ENCODE measurements around the gene ZNF655. TPM values are rescaled to one million over a fixed set of nuclear protein-coding genes. Genes with fewer than 3 reads are reported as not detected.

ZNF655 gene, protein sequence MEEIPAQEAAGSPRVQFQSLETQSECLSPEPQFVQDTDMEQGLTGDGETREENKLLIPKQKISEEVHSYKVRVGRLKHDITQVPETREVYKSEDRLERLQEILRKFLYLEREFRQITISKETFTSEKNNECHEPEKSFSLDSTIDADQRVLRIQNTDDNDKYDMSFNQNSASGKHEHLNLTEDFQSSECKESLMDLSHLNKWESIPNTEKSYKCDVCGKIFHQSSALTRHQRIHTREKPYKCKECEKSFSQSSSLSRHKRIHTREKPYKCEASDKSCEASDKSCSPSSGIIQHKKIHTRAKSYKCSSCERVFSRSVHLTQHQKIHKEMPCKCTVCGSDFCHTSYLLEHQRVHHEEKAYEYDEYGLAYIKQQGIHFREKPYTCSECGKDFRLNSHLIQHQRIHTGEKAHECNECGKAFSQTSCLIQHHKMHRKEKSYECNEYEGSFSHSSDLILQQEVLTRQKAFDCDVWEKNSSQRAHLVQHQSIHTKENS
- total RNA-seq (10 to 100 TPM; 55.8 to 58.2 TPM), polyA plus RNA-seq (91.6 TPM)

DNA sequence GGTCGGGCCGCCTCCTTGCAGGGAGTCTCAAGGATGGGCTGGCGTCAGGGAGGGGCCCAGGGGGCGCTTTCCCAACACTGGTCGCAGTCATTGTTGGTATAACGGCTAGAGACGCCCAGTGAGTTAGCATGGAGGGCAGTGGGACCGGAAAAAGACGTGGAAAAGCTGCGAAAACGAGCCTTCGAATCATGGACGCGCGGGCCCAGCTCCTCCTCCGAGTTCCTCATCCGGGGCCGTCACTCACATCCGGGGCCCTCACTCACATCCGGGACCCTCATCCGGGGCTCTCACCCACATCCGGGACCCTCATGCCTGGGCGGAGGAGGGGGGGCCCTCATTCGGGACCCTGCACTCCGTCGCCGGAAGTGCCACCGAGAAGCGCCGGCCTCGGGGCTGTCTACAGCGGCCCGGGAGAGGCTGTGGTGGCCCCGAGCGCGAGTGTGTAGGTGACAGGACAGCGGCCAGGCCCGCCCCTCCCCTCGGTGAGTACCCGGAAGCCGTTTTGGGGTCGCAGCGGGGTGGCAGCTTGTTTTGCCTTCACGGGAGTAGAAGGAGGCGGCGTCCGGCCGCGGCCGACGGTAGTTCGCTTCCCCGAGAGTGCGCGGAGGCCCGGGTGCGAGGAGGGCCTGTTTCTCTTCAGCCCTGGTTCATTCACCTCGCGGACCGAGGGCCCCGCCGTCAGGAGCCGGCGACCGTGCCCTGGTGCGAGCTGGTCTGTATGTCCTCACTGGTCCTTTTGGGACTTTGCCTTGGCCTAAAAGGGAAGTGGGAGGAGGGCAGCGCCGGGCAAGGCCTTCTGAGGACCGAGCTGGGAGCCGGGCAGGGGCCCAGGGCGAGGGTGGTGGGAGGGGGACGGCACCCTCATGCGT lies at the start of gene ZNF655:
TSS of gene ZNF655 (plus strand) at position 337 of the 869 bp plus-strand sequence. CDS start 1,918 bp downstream, outside the sequence.
- Mint-ChIP-seq H3K4me1 (peaks cover 45 to 73% (median 53%) of the 10 kb centered on the region in 3 donors), H3K27ac (peak within 1 kb of the TSS; percentile 97 to 100 (median 99)), H3K36me3 (peaks cover 0 to 75% (median 13%) of the 10 kb centered on the region in 3 donors), H3K27me3 (peaks cover 0 to 2% of the 10 kb centered on the region in 2 donors), H3K9me3 (peaks cover 0 to 1% (median 0%) of the 10 kb centered on the region in 5 donors), H3K4me3 (peak within 1 kb of the TSS; percentile 93 to 100 (median 99))
- H3K9me3 ChIP-seq (ENCODE audit: low read length): no peaks in the 10 kb centered on the region
- H3K4me3 ChIP-seq (ENCODE audit: low read length): peak within 1 kb of the TSS; percentile 86
- CTCF ChIA-PET: interaction anchor here (0.9 to 2.6 kb wide), 7 partner anchors 14 to 66 kb away, joined by 3 to 7 read pairs (median 4); partner anchors contain the start of genes ZKSCAN5 and ZNF394
- peaks cover 27% of the 10 kb centered on the region for H3K36me3 ChIP-seq (ENCODE audit: insufficient read depth, low read length)
- DNase-seq: peak; percentile 88 to 97 (median 95)
- POLR2A ChIA-PET: interaction anchor here (0.5 to 3.6 kb wide), 18 partner anchors 19 to 1588 kb away, joined by 3 to 34 read pairs (median 4); partner anchors contain the start of genes BUD31, CPSF4, PDAP1 and PTCD1
- peaks cover 33% of the 10 kb centered on the region for H3K4me1 ChIP-seq (ENCODE audit: insufficient read depth, low read length)
- no peaks in the 10 kb centered on the region for H3K27me3 ChIP-seq (ENCODE audit: insufficient read depth, low read length, poor library complexity, severe bottlenecking)
- H3K27ac ChIP-seq (ENCODE audit: low read depth, low read length): peak within 1 kb of the TSS; percentile 98

DNA sequence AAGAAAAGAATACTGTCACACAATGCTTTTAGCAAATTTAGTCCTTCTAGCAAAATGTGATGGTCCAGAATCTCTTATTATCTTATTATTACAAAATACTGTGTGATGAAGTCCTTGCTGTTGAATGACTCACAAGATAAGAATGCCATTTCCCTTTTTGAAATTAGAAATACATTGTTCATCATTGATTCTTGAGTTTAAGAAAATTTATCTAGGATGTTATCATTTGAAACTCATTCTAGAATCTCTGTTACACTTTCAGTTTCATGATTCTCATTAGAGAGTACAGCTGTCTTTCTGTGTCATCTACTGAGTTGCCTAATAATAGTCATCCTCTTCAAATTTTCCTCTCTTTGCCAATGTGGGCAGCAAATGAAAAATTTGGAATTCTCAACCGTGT lies 44.4 kb upstream of the ZNF655 start:
- Histone ChIP-seq H3K4me1 (ENCODE audit: insufficient read depth, low read length) (no peaks in the 10 kb centered on the region), H3K27me3 (ENCODE audit: insufficient read depth, low read length, poor library complexity, severe bottlenecking) (no peaks in the 10 kb centered on the region), H3K27ac (ENCODE audit: low read depth, low read length) (no peak overlapping the region), H3K9me3 (ENCODE audit: low read length) (no peaks in the 10 kb centered on the region), H3K36me3 (ENCODE audit: insufficient read depth, low read length) (peaks cover 12% of the 10 kb centered on the region), H3K4me3 (ENCODE audit: low read length) (no peak overlapping the region)
- CTCF ChIA-PET: interaction anchor here (0.7 kb wide), 1 partner anchor 9 kb away, joined by 3 read pairs; the partner anchor contains the start of gene ZKSCAN5
- Mint-ChIP-seq H3K4me3 (no peak overlapping the region), H3K27ac (no peak overlapping the region), H3K36me3 (peaks cover 5 to 56% (median 19%) of the 10 kb centered on the region in 3 donors), H3K4me1 (peaks cover 8 to 11% (median 10%) of the 10 kb centered on the region in 3 donors), H3K27me3 (no peaks in the 10 kb centered on the region), H3K9me3 (no peaks in the 10 kb centered on the region)
- POLR2A ChIA-PET: no interaction called here
- no peak for DNase-seq

DNA sequence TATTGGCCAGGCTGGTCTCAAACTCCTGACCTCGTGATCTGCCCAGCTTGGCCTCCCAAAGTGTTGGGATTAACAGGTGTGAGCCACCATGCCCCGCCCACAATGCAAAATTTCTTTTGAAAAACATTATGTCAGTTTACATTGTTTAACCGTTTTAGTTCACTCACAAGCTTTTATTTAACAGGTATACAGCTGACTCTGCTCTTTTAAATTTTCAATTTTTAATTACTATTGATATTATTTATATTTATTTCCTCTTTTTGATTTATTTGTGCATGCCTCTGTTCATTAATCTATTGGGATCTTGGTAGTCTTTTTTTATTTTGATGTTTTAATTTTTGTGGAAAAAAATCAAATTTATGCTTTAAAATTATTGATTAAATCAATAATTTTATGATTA lies 37.0 kb upstream of the ZNF655 start:
- ChIA-PET CTCF (no interaction called here), POLR2A (no interaction called here)
- H3K4me1 Mint-ChIP-seq: peaks cover 0 to 5% (median 2%) of the 10 kb centered on the region in 3 donors
- Histone ChIP-seq H3K4me3 (ENCODE audit: low read length) (no peak overlapping the region), H3K9me3 (ENCODE audit: low read length) (no peaks in the 10 kb centered on the region), H3K4me1 (ENCODE audit: insufficient read depth, low read length) (no peaks in the 10 kb centered on the region), H3K27ac (ENCODE audit: low read depth, low read length) (no peak overlapping the region), H3K36me3 (ENCODE audit: insufficient read depth, low read length) (peaks cover 17% of the 10 kb centered on the region), H3K27me3 (ENCODE audit: insufficient read depth, low read length, poor library complexity, severe bottlenecking) (no peaks in the 10 kb centered on the region)
- DNase-seq: no peak
- peaks cover 22 to 56% (median 25%) of the 10 kb centered on the region in 3 donors for H3K36me3 Mint-ChIP-seq
- peaks cover 0 to 2% of the 10 kb centered on the region in 2 donors for H3K27me3 Mint-ChIP-seq
- H3K4me3 Mint-ChIP-seq: no peak overlapping the region
- no peak overlapping the region for H3K27ac Mint-ChIP-seq
- H3K9me3 Mint-ChIP-seq: no peaks in the 10 kb centered on the region

DNA sequence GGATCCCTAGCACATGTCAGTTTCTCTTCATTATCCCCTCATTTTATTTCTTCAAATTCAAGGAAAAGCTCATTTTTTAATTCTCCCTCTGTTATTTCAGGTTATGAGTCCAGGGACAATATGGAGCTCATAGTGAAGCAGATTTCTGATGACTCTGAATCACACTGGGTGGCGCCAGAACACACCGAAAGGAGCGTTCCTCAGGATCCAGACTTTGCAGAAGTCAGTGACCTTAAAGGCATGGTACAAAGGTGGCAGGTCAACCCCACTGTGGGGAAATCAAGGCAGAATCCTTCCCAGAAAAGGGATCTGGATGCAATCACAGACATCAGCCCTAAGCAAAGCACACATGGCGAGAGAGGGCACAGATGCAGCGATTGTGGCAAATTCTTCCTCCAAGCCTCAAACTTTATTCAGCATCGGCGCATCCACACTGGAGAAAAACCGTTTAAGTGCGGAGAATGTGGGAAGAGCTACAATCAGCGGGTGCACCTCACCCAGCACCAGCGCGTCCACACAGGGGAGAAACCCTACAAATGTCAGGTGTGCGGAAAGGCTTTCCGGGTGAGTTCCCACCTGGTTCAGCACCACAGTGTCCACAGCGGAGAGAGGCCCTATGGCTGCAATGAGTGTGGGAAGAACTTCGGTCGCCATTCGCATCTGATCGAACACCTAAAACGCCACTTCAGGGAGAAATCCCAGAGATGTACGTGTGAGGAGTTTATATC lies 32.6 kb upstream of the ZNF655 start:
- Mint-ChIP-seq H3K36me3 (peaks cover 26 to 66% (median 36%) of the 10 kb centered on the region in 3 donors), H3K27me3 (peaks cover 0 to 2% of the 10 kb centered on the region in 2 donors), H3K27ac (peak overlapping the region in 3 of 8 donors; percentile 8 to 14 (median 12)), H3K4me3 (no peak overlapping the region), H3K9me3 (peaks cover 0 to 20% (median 19%) of the 10 kb centered on the region in 5 donors), H3K4me1 (peaks cover 0 to 5% (median 2%) of the 10 kb centered on the region in 3 donors)
- H3K4me3 ChIP-seq (ENCODE audit: low read length): no peak overlapping the region
- no peaks in the 10 kb centered on the region for H3K9me3 ChIP-seq (ENCODE audit: low read length)
- H3K36me3 ChIP-seq (ENCODE audit: insufficient read depth, low read length): peaks cover 8% of the 10 kb centered on the region
- ChIA-PET POLR2A (no interaction called here), CTCF (interaction anchor here (0.7 to 2.1 kb wide), 4 partner anchors 10 to 465 kb away, joined by 3 to 7 read pairs (median 4); no protein-coding TSS in a partner anchor)
- no peaks in the 10 kb centered on the region for H3K4me1 ChIP-seq (ENCODE audit: insufficient read depth, low read length)
- peak in 1 of 5 donors; percentile 12 for DNase-seq
- H3K27ac ChIP-seq (ENCODE audit: low read depth, low read length): no peak overlapping the region
- no peaks in the 10 kb centered on the region for H3K27me3 ChIP-seq (ENCODE audit: insufficient read depth, low read length, poor library complexity, severe bottlenecking)

DNA sequence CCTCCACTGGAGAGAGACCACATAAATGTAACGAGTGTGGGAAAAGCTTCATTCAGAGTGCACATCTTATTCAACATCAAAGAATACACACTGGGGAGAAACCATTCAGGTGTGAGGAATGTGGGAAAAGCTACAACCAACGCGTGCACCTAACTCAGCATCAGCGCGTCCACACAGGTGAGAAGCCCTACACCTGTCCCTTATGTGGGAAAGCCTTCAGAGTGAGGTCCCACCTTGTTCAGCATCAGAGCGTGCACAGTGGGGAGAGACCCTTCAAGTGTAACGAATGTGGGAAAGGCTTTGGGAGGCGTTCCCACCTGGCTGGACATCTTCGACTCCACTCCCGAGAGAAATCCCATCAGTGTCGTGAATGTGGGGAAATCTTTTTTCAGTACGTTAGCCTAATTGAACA lies 27.1 kb upstream of the ZNF655 start:
- H3K4me3 ChIP-seq (ENCODE audit: low read length): no peak overlapping the region
- Mint-ChIP-seq H3K27ac (no peak overlapping the region), H3K9me3 (peaks cover 10 to 52% (median 51%) of the 10 kb centered on the region in 5 donors), H3K4me1 (no peaks in the 10 kb centered on the region), H3K4me3 (no peak overlapping the region), H3K27me3 (no peaks in the 10 kb centered on the region), H3K36me3 (peaks cover 22 to 62% (median 57%) of the 10 kb centered on the region in 3 donors)
- ChIA-PET CTCF (interaction anchor here (1.0 kb wide), 1 partner anchor 8 kb away, joined by 3 read pairs; no protein-coding TSS in a partner anchor), POLR2A (interaction anchor here (0.5 to 1.0 kb wide), 3 partner anchors 11 to 921 kb away, joined by 3 to 10 read pairs (median 4); partner anchors contain the start of gene MEPCE)
- no peaks in the 10 kb centered on the region for H3K4me1 ChIP-seq (ENCODE audit: insufficient read depth, low read length)
- no peak overlapping the region for H3K27ac ChIP-seq (ENCODE audit: low read depth, low read length)
- peaks cover 24% of the 10 kb centered on the region for H3K9me3 ChIP-seq (ENCODE audit: low read length)
- no peak for DNase-seq
- no peaks in the 10 kb centered on the region for H3K27me3 ChIP-seq (ENCODE audit: insufficient read depth, low read length, poor library complexity, severe bottlenecking)
- H3K36me3 ChIP-seq (ENCODE audit: insufficient read depth, low read length): peaks cover 11% of the 10 kb centered on the region

DNA sequence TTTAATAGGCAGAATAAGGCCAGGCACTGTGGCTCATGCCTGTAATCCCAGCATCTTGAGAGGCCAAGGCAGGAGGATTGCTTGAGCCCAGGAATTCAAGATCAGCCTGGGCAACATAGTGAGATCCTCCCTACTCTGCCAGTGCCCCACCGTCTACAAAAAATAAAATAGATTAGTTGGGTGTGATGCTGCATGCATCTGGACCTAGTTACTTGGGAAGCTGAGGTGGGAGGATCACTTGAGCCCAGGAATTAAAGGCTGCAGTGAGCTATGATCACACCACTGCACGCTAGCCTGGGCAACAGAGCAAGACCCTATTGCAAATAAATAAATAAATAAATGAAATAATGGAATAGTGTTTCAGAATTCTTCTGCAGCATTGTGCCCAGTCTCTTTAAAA lies 22.8 kb upstream of the ZNF655 start:
- H3K27ac Mint-ChIP-seq: no peak overlapping the region
- no peaks in the 10 kb centered on the region for H3K4me1 Mint-ChIP-seq
- H3K27me3 Mint-ChIP-seq: no peaks in the 10 kb centered on the region
- H3K4me1 ChIP-seq (ENCODE audit: insufficient read depth, low read length): no peaks in the 10 kb centered on the region
- H3K36me3 ChIP-seq (ENCODE audit: insufficient read depth, low read length): peaks cover 11% of the 10 kb centered on the region
- no peak overlapping the region for H3K4me3 ChIP-seq (ENCODE audit: low read length)
- peaks cover 27% of the 10 kb centered on the region for H3K9me3 ChIP-seq (ENCODE audit: low read length)
- CTCF ChIA-PET: no interaction called here
- H3K27me3 ChIP-seq (ENCODE audit: insufficient read depth, low read length, poor library complexity, severe bottlenecking): no peaks in the 10 kb centered on the region
- peaks cover 15 to 44% (median 24%) of the 10 kb centered on the region in 3 donors for H3K36me3 Mint-ChIP-seq
- POLR2A ChIA-PET: no interaction called here
- no peak overlapping the region for H3K4me3 Mint-ChIP-seq
- DNase-seq: no peak
- H3K9me3 Mint-ChIP-seq: peaks cover 14 to 58% (median 57%) of the 10 kb centered on the region in 5 donors
- no peak overlapping the region for H3K27ac ChIP-seq (ENCODE audit: low read depth, low read length)

DNA sequence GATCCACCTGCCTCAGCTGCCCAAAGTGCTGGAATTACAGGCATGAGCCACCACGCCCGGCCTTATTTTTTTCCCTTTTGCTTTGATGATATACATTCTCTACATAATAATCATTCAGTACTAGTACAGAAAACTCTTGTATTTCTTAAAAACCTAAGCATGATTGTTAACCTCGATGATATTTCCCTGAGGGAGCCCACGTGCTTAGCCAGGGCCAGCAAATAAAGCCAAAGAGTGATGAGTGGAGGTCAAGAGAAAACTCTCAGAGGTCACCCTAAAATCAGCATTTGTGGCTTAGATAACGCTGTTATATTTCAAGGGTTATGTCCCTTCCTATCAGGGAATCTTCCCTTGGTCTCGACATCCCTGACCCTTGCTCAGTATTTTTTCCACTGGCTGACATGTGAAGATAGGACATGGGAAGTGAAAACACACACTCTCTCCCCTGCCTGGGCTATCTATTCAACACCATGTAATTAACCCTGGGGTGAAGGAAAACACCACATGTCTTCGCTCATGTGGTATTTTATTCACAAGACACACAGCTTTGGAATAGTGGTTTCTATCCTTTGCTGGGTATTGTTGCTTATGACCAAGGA lies 19.1 kb upstream of the ZNF655 start:
- Mint-ChIP-seq H3K9me3 (peaks cover 5 to 38% (median 36%) of the 10 kb centered on the region in 5 donors), H3K4me3 (no peak overlapping the region), H3K4me1 (no peaks in the 10 kb centered on the region), H3K27ac (no peak overlapping the region), H3K36me3 (peaks cover 0 to 20% (median 3%) of the 10 kb centered on the region in 3 donors), H3K27me3 (no peaks in the 10 kb centered on the region)
- POLR2A ChIA-PET: no interaction called here
- DNase-seq: no peak
- Histone ChIP-seq H3K4me1 (ENCODE audit: insufficient read depth, low read length) (no peaks in the 10 kb centered on the region), H3K4me3 (ENCODE audit: low read length) (no peak overlapping the region), H3K27me3 (ENCODE audit: insufficient read depth, low read length, poor library complexity, severe bottlenecking) (no peaks in the 10 kb centered on the region), H3K9me3 (ENCODE audit: low read length) (peaks cover 5% of the 10 kb centered on the region), H3K36me3 (ENCODE audit: insufficient read depth, low read length) (no peaks in the 10 kb centered on the region), H3K27ac (ENCODE audit: low read depth, low read length) (no peak overlapping the region)
- CTCF ChIA-PET: no interaction called here
